Fibroblast of upper back skin (primary cell): ENCODE results near the gene ZNF343.
A peak's percentile ranks its signal among the peaks of the same experiment; 100 is the strongest.

Experiments used
- DNase-seq: peaks from one replicate; pipeline ENCODE4 v3.0.0-alpha.2; 2013

Gene ZNF343

GRCh38 chr20:2469991-2470422 lies 38.7 kb downstream of the ZNF343 start:
- peak; percentile 52 for DNase-seq

GRCh38 chr20:2468581-2469407 lies 39.9 kb downstream of the ZNF343 start:
- no peak for DNase-seq

- DNase-seq: no peak
Measured at GRCh38 chr20:2467412-2467811, 41.3 kb downstream of the ZNF343 start.

GRCh38 chr20:2465100-2465499 lies 43.6 kb downstream of the ZNF343 start:
- no peak for DNase-seq

GRCh38 chr20:2463616-2464365 lies 44.9 kb downstream of the ZNF343 start:
- no peak for DNase-seq

DNA sequence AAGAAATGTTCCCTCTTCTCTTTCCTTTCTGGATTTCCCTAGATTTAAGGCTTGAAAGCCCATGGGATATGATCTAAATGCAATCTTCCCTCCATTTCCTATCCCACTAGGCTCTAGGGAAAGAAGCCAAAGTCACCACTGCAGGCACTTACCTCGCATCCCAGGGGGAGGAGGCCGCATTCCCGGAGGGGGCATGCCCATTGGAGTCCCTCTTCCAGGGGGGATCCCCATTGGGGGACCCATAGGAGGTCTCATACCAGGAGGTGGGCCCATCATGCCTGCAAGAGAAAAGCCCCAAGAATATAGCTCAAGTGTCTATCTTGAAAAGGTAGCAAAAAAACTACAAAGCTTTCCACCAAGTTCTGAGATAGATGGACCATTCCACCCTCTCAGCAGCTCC lies 46.2 kb downstream of the ZNF343 start:
- no peak for DNase-seq

- DNase-seq: no peak
Measured at GRCh38 chr20:2460752-2461424, 47.8 kb downstream of the ZNF343 start.

DNA sequence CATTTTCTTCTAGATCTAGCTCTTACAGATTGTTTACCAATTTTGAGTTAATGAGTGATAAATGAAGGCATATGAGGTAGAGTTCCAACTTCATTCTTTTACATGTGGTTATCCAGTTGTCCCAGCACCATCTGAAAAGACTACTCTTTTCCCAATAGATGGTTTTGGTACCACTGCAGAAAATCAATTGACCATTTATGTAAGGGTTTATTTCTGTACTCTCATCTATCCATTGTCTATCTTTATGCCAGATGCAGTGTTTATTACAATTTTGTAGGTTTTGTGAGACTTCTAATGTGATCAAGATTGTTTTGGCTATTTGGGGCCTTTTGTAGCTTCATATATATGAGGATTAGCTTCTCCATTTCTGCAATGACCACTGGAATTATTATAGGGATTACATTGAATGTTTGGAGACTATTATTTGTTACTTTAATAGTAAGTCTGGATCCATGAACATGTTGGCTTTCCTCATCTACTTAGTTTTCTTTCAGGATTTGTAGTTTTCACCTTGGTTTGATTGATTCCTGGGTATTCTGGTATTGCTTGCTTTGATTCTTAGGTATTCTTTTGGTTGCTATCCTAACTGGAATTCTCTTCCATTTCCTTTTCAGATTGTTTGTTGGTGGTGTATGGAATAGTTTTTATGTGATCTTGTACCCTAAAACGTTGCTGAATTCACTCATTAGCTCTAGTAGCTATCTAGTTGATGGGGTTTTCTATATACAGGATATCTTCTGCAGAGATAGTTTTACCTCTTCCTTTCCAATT lies 48.5 kb downstream of the ZNF343 start:
- DNase-seq: no peak

DNA sequence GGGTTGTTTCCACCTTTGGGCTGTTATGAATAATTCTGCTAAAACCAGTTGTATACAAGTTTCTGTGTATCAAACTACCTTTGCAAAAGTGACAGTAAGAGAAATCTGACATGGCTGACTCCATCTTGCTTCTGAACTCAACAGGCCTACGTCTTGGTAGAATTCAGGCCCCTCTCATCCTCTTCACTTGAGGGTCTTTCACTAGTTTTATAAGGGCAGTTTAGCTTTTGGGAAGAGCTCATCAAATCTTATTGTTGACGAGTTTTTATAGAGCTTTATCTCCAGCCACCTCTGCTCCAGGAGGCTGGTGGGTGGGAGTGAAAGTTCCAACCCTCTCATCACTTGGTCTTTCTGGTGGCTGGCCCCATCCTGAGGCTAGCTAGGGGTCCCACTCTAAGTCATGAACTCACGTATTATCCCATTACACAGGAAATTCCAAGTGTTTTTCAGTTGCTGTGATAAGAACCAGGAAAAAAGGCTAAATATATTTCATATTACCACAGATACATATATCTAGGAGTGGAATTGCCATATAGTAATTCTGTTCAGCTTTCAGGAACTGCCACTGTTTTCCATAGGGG lies 49.7 kb downstream of the ZNF343 start:
- no peak for DNase-seq

DNA sequence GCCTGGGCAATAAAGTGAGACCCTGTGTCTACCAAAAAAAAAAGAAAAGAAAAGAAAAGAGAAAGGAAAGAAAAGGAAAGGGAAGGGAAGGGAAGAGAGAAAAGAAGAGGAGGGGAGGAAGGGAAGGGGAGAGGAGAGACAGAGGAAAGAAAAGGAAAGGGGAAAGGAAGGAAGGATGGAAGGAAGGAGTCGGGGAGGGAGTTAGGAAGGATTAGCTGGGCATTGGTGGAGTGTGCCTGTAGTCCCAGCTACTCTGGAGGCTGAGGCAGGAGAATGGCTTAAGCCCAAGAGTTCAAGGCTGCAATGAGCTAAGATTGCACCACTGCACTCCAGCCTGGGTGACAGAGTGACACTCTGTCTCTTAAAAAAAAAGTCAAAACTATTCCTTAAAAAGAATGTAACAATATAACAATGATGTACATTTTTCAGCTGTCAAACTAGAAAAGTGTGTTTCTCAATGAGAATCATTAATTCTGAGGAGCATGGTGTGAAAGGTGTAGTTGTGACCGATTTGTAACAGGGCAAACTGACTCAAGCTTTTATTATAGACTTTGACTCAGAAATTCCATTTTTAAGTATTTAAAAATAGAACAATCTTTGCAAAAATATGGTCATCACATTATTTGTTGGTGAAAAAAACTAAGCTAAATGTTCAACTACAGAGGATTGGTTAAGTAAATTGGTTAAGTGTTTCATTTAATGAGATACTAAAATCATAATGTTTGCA lies 52.8 kb downstream of the ZNF343 start:
- no peak for DNase-seq

DNA sequence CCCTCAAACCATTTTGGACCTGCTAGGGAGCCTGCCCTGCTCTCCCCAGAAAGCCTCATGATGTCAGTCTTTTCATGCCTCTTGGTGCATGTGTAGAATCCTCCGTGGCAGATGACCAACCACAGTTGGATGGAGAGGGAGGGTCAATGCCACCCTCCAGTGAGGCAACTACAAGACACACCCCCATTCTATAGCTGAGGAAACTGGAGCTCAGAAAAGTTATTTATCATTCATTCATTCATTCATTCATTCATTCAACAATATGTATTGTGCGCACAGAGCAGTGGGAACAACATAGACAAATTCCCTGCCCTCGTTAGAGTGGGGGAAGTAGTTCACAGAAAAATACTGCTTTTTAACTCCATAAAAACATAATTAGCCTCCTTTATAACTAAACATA lies 54.9 kb downstream of the ZNF343 start:
- DNase-seq: no peak

DNA sequence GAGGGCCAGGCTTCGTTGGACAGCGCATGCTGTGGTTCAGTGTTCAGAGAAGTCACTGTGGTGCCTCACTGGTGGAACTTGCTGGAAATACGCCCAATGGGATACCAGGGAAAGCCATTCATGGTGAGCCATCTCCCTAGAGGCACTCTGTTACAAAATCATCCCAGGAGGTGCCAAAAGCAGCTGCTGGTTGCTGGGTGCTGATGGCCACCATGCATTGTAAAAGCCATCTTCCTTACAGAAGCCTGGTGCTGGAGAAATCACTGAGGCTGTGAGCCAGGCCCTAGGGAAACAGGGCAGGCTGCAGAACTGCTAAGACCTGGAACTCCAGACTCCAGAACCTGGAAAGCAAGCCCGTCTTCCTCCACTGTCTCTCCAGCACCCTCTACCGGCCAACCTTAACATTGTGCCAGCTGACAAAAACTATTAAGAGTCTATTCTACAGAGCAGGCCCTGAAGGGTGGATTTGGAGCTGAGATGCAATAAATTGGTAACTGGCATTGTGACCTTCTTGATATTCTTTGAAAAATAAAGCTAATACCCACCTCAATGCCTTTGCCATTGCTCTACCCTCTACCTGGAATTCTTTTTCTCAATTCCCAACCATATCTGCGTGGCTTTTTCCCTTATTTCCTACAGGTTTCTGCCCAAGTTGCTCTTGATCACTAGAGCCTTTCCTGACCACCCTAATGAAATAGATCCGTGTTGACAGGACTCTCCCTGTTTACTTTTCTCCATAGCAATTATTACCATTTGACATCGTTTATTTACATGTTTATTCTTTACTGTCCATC lies 56.6 kb downstream of the ZNF343 start:
- DNase-seq: peak; percentile 68

- DNase-seq: no peak
Measured at GRCh38 chr20:2451422-2451821, 57.3 kb downstream of the ZNF343 start.

- no peak for DNase-seq
Measured at GRCh38 chr20:2449386-2449785, 59.3 kb downstream of the ZNF343 start.

DNA sequence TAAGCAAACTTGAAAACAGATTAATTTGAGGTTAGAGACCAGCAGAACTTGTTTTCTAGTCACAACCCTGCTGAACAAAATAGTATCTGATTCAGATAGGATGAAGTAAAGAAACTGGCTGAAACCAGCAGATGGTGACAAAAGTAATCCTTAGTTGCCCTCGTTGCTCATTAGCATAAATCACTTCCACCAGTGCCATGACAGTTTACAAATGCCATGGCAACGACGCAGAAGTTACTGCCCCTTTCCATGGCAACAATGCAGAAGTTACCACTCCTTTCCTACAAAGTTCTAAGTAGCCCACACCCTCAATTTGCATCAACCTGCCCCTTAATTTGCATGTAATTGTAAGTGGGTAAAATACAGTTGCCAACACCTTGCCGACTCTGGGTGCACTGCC lies 61.9 kb downstream of the ZNF343 start:
- no peak for DNase-seq
